Central memory CD8-positive, alpha-beta T cell (primary cell): ENCODE data around the gene APBB2.

Experiments used
- ATAC-seq: fragments of 150-1000 bp; cut with Tn5 transposase; replicated peaks from 2 replicates; pipeline ENCODE4 v1.10.0; 2022; ENCODE audit warnings: mild to moderate bottlenecking, moderate FRiP score, moderate number of reproducible peaks; ENCODE audit not compliant: poor library complexity, severe bottlenecking; ENCODE audit errors: extremely low read depth
- DNase-seq, 2 donors: peaks; one replicate each; pipeline ENCODE4 v3.0.0; 2021; ENCODE audit warnings: low spot score in 2 of 2
- H3K27ac Mint-ChIP-seq: one replicate; pipeline ENCODE4 v1.8.0; 2022; ENCODE audit warnings: low read depth, mild to moderate bottlenecking, moderate library complexity, mixed read lengths
- H3K27me3 Mint-ChIP-seq: one replicate; pipeline ENCODE4 v1.8.0; 2022; ENCODE audit warnings: mixed read lengths
- H3K36me3 Mint-ChIP-seq: one replicate; pipeline ENCODE4 v1.8.0; 2022; ENCODE audit warnings: mild to moderate bottlenecking, moderate library complexity, mixed read lengths; ENCODE audit not compliant: insufficient read depth
- H3K4me1 Mint-ChIP-seq: one replicate; pipeline ENCODE4 v1.8.0; 2022; ENCODE audit warnings: mixed read lengths
- H3K4me3 Mint-ChIP-seq: one replicate; pipeline ENCODE4 v1.8.0; 2022; ENCODE audit warnings: mild to moderate bottlenecking, moderate library complexity, mixed read lengths
- H3K9me3 Mint-ChIP-seq: one replicate; pipeline ENCODE4 v1.8.0; 2022; ENCODE audit warnings: mixed read lengths

The APBB2 gene

DNA sequence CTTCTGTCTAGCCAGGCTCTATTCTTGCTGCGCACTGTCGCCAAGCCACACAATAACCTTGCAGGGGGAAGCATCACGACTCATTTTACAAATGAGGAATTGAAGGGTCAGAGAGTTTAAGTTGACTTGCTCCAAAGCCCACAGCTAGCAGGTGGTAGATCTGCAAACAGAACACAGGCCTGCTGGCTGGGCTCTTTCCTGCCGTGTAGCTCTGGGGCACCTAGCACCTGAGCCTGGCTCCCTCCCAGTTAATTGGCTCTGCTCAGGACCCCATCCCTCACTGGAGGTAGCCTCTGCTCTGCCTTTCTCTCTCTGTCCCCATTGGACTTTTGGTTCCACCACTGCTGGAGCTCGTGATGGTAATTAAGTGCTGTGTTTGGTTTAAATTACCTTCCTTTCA, 366.1 kb downstream of the APBB2 start:
- H3K4me1 Mint-ChIP-seq = no peaks in the 10 kb centered on the region
- H3K9me3 Mint-ChIP-seq = no peaks in the 10 kb centered on the region
- ATAC-seq (no peak), DNase-seq (no peak)
- no peak overlapping the region for H3K27ac Mint-ChIP-seq
- peaks cover 33% of the 10 kb centered on the region for H3K27me3 Mint-ChIP-seq
- H3K36me3 Mint-ChIP-seq = no peaks in the 10 kb centered on the region
- no peak overlapping the region for H3K4me3 Mint-ChIP-seq

DNA sequence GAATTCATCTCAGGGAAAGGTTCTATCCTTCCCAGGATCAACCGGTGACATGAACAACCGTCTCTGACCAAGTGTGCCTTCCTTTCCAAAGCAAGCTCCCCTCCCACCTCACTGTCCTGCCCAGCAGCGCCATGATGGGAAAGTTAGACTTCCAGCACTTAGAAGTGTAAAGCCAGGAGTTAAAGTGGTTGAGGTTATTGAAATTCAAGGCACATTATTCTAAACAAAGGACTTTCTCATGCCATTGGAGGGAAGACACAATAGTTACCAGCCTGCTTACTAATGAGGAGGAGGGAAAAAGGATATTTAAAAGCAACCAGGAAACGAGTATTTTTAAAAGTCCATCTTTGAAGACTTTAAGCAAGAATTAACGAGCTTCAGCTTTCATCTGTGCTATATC, 367.8 kb downstream of the APBB2 start:
- Mint-ChIP-seq H3K36me3 (no peaks in the 10 kb centered on the region), H3K9me3 (no peaks in the 10 kb centered on the region), H3K27me3 (peaks cover 29% of the 10 kb centered on the region), H3K27ac (no peak overlapping the region), H3K4me1 (no peaks in the 10 kb centered on the region), H3K4me3 (no peak overlapping the region)
- ATAC-seq = no peak
- no peak for DNase-seq

DNA sequence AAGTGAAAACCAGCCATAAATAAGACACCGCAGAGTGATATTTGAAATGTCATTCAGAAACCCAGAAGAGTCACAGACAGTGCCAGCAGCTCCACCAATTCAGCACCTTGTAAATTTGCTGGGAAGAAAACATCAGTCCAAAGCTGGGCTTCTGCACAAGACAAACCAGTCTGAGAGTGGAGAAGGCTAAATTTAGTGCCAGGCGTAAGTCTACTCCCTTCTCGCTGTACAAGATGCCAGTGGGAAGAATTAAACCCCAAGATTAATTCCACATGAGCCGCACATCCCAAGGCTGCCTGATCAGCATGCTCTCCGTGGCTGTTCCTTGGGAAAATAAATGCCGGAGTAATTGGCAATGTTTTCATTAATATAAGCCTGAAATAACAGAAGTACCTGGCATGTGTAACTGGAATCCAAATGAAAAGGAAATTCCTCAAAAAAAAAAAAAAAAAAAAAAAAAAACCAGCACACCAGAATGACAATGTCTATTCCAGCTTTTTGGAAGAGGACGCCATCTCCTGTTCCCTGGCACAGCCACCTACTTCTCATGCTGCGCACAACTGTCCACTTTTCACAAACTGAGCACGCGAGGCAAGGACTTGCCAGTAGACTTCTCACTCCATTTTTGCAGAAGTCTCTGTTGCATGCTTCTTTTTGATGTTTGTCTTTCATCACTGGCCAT, 369.0 kb downstream of the APBB2 start:
- Mint-ChIP-seq H3K4me1 (peaks cover 6% of the 10 kb centered on the region), H3K9me3 (no peaks in the 10 kb centered on the region), H3K27me3 (peaks cover 29% of the 10 kb centered on the region), H3K4me3 (no peak overlapping the region), H3K27ac (no peak overlapping the region), H3K36me3 (no peaks in the 10 kb centered on the region)
- DNase-seq (no peak), ATAC-seq (no peak)

DNA sequence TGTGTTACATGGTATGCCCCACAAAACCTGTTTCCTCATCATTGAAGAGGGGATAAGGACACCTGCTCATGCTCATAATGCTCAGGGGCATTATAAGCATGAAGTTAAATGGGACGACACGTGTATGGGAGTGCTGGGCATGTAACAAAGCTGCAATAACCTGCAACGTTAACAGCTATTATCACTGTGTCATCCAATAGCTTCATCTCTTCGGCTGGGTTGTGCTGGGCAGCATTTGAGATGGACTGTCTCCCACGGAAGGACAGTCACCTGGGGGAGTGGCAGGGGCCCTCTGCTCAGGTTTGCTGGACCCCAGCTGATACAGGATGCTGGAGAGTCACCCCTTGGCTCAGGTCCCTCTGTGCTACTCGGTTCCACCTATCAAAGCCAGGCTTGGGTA, 370.1 kb downstream of the APBB2 start:
- Mint-ChIP-seq H3K36me3 (no peaks in the 10 kb centered on the region), H3K4me1 (peaks cover 6% of the 10 kb centered on the region), H3K27ac (no peak overlapping the region), H3K4me3 (no peak overlapping the region), H3K27me3 (peaks cover 35% of the 10 kb centered on the region), H3K9me3 (no peaks in the 10 kb centered on the region)
- no peak for ATAC-seq
- no peak for DNase-seq

DNA sequence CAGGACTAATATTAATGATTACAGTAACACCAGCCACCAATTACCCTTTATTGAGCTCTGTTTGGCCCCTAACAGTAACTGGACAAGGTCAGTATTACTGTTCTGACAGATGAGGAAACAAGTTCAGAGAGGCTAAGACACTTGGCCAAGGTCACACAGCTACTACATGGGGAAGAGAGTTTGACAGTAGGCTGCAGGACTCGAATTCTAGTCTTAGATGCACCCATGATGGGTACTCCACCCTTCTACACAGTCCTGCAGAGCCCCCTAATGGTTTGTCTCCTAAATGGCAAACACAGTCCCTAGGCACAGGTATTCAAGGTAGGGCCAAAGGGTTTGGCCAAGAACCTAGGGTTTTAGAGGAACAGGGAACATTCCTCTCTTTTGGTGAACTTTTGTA, 370.6 kb downstream of the APBB2 start:
- Mint-ChIP-seq H3K27ac (no peak overlapping the region), H3K36me3 (no peaks in the 10 kb centered on the region), H3K4me1 (peaks cover 6% of the 10 kb centered on the region), H3K4me3 (no peak overlapping the region), H3K9me3 (no peaks in the 10 kb centered on the region), H3K27me3 (peaks cover 35% of the 10 kb centered on the region)
- ATAC-seq (no peak), DNase-seq (no peak)

DNA sequence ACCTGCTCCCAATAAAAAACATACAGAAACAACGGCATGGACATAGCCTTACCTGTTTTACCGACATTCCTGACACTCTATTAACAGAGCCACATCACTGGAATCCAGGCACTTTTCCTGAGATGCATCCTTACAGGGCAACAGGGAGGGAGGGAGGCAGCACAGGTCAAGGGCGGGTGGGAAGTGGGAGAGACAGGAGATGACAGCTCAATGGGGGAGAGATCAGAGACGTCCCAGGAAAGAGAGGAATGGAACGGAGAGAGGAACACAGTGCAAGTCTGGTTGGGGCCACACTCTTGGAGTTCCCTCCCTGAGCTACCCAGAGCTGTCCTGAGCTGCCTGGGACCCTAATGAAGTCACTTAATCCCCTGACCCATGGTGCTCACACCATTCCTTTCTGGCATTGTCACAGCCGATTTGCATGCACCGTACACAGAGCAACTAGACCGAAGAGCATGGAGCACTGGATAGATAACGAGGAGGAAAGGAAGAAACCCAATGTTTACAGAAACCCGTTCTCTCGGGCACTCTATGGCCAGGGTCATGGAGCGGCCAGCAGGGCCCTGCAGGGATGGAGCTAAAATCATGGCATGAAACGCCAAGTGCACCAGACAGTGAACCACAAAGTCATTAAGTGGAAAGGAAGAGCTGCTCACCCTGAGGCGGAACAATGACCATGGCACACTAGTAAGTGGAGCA, 371.5 kb downstream of the APBB2 start:
- no peak for ATAC-seq
- H3K4me3 Mint-ChIP-seq = no peak overlapping the region
- H3K27ac Mint-ChIP-seq = peak overlapping the region; percentile 13
- peaks cover 6% of the 10 kb centered on the region for H3K4me1 Mint-ChIP-seq
- H3K36me3 Mint-ChIP-seq = no peaks in the 10 kb centered on the region
- DNase-seq = no peak
- no peaks in the 10 kb centered on the region for H3K9me3 Mint-ChIP-seq
- peaks cover 28% of the 10 kb centered on the region for H3K27me3 Mint-ChIP-seq

DNA sequence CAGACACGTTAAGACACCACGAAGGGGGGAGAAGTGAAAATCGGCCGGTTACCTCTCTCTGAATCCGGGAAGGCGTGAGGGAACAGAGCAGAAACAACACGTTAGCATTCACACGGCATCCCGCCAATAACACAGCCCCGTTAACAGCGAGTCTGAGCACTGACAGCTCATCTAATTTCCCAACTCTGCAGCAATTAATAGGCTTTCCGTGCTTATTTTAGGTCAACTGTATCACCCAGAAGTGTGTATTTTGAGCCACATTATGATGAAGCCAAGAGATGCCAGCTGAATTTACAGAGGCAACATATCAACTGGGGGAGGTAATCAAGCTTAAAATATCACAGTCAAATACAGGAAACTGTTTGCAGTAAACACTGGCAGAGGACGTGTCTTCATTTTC, 372.0 kb downstream of the APBB2 start:
- Mint-ChIP-seq H3K36me3 (no peaks in the 10 kb centered on the region), H3K9me3 (no peaks in the 10 kb centered on the region), H3K4me1 (peaks cover 6% of the 10 kb centered on the region), H3K27ac (no peak overlapping the region), H3K4me3 (no peak overlapping the region), H3K27me3 (peaks cover 22% of the 10 kb centered on the region)
- DNase-seq (no peak), ATAC-seq (no peak)

DNA sequence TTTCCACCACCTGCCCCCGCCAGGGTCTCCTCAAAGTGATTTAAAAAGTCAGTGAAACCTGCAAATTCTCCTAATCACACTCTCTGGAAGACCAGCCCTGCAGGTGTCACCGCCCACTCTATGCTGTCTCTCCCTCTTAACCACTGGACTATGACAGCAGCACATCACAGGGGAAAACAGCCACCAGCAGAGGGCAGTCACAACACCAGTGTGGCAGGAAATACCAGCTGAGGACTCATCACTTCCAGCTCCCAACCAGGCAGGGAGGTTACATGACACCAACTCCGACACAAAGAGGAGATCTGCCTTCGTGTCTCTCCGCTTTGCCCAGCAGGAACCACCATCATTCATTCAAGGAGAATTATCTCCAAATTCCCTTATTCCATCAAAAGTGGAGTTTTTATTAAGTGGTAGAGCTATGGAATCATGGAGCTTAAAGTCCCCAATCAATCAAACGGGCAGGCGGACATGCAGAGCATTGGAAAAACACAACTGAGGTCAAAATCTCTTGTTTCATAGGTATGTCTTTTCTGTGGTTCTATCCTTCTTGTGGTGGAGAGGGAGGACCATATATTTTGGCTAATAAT, 373.3 kb downstream of the APBB2 start:
- no peak overlapping the region for H3K4me3 Mint-ChIP-seq
- H3K9me3 Mint-ChIP-seq = no peaks in the 10 kb centered on the region
- H3K36me3 Mint-ChIP-seq = no peaks in the 10 kb centered on the region
- ATAC-seq = peak; percentile 66
- H3K27ac Mint-ChIP-seq = no peak overlapping the region
- H3K4me1 Mint-ChIP-seq = peaks cover 6% of the 10 kb centered on the region
- peak; percentile 23 to 25 for DNase-seq
- H3K27me3 Mint-ChIP-seq = peaks cover 21% of the 10 kb centered on the region

DNA sequence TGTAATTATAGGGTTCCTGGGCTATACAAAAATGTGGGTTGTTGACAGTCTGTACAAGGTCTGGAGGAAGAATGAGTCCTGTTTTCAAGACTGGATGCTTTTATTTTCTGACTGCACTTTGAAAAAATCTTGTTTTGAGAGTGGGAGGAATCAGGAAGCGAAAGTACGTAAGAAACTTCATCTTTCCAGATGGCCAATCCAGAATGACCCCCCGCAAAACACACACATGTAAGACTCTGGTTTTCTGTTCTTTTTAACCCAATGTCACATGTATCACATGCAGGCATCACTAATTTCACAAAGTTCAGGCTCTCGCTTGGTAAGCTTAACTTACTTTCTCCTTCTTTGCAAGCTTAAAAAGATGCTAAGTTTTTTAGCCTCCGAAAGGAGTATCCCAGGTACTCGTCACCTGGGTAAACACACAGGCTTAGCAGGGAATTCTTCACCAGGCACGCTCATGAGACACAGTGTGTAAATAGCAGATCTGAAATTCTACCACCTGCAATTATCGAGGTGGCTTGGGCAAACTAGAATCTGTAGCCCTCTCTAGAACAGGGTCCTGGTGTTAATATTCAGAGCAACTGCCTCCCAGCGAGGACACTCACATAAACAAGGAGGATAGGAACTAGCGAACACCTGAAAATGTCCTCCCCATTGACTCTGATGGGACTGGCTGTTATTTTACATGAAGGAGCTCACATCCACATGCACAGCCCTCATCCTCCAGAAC, 373.9 kb downstream of the APBB2 start:
- DNase-seq (no peak), ATAC-seq (no peak)
- Mint-ChIP-seq H3K27me3 (peaks cover 21% of the 10 kb centered on the region), H3K9me3 (no peaks in the 10 kb centered on the region), H3K27ac (no peak overlapping the region), H3K4me1 (peaks cover 6% of the 10 kb centered on the region), H3K4me3 (no peak overlapping the region), H3K36me3 (no peaks in the 10 kb centered on the region)

DNA sequence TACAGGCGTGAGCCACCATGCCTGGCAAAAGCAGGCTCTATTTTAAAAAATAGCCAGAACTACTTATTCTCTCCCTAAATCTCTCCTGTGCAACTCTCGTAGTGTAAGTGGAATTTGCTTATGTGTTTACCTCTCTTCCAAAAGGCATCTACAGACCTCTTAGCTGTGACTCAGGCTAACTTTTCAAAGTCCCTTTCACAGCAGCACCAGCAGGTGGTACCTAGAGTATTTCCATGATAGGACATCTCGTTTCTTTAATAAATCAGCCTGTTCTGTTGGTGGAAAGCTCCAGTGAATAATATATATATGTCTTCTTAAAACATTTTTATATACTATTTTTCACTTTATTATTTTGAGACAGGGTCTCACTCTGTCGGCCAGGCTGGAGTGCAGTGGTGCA, 375.6 kb downstream of the APBB2 start:
- peaks cover 21% of the 10 kb centered on the region for H3K27me3 Mint-ChIP-seq
- H3K9me3 Mint-ChIP-seq = no peaks in the 10 kb centered on the region
- no peaks in the 10 kb centered on the region for H3K36me3 Mint-ChIP-seq
- H3K4me3 Mint-ChIP-seq = no peak overlapping the region
- H3K4me1 Mint-ChIP-seq = peaks cover 6% of the 10 kb centered on the region
- DNase-seq = no peak
- no peak overlapping the region for H3K27ac Mint-ChIP-seq
- no peak for ATAC-seq

DNA sequence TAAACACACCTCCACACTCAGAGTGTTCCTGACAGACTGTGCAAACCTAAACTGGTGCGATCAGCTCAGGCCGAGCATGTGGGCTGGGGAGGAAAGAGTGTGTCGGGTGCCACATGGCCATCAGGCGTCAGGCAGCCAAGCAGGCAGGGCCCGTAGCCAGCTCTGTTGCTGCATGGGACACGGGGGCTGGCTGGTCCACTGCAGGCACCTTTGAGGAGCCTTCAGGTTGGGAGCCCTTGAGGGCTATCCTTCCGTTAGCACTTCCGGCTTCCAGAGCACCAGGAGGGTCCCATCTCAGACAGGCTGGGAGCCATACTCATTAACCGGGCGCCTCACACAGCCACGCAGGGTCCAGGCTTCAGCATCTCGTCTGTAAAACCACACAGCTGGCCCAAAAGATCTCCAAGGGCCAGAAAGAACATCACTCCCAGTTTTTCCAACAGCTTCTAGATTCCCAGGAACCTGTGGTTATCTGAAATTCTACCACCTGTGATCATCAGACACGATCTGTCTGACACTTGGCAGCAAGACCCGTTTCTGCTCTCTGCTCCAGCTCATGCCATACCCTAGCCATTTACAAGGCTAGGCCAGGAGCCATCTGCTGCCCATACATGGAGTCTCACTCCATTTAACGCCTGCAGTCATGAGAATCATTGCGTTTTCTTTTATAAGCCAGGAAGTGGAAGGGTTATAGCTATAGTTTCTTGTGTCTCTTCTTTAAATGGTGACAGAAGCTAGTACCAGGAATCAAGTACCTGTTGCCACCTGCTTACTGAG, 377.1 kb downstream of the APBB2 start:
- ATAC-seq (no peak), DNase-seq (no peak)
- Mint-ChIP-seq H3K27me3 (peaks cover 26% of the 10 kb centered on the region), H3K36me3 (no peaks in the 10 kb centered on the region), H3K9me3 (no peaks in the 10 kb centered on the region), H3K4me3 (no peak overlapping the region), H3K4me1 (peaks cover 6% of the 10 kb centered on the region), H3K27ac (no peak overlapping the region)

DNA sequence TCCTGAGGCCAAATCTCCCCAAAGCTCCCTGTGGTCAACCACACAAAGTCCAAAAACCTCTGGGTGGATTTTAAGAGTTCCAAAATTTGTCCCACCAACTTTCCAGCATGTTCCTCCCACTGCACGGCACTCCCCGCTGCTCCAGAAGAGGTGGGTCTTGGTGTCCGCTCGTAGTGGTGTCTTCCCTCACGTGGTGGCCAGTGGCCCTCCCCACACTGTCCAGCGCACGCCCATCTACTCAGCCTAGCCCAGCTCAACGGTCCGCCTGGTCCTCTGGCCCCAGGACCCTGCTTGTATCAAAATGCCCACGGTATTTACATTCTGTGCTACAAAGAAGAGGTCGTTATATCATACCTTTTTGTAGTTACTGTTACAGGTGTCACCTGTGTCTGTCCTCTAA, 381.1 kb downstream of the APBB2 start:
- Mint-ChIP-seq H3K4me3 (no peak overlapping the region), H3K27ac (no peak overlapping the region), H3K9me3 (no peaks in the 10 kb centered on the region), H3K4me1 (no peaks in the 10 kb centered on the region), H3K27me3 (peaks cover 37% of the 10 kb centered on the region), H3K36me3 (no peaks in the 10 kb centered on the region)
- DNase-seq (no peak), ATAC-seq (no peak)
